ENCODE results near the gene LASP1.
A peak's percentile ranks its signal among the peaks of the same experiment; 100 is the strongest.

GRCh38 chr17:38873640-38874380 lies 4.0 kb downstream of the LASP1 start:
- TF ChIP-seq CTCF (IDR thresholded peaks at IDR 0.05) (no peak), POLR2AphosphoS5 (IDR thresholded peaks at IDR 0.05) (peak in 1 of 3 donors; percentile 7)
